GM12874 (cell line): Measurements from ENCODE around the gene FAM240A.

Experiments
- TF ChIP-seq, protein P1 (sequence below): IDR thresholded peaks from 2 replicates; pipeline ENCODE4 v1.5.1; 2011; ENCODE audit warnings: low read depth, mild to moderate bottlenecking, control low read depth, low read length, moderate library complexity; ENCODE audit not compliant: insufficient read depth

FAM240A gene

DNA sequence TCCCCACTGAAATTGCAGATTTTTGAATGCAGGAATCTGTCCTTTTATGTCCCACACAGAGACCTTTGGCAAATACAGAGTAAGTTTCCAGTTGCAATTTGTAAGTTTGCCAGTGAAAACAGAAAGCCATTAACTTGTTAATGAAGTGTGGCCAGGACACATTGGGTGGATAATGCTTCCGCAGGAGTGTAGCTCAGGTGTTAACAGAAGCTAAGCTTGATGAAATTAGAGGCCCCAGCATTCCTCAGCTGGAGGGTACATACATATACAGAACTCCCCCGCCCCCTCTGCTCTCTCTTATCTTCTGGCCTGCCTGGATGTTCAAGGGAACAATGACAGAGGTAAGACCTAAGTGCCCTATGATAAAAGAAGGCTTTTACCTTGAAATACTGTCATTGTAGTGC, 38.1 kb upstream of the FAM240A start:
- TF ChIP-seq, protein P1, sequence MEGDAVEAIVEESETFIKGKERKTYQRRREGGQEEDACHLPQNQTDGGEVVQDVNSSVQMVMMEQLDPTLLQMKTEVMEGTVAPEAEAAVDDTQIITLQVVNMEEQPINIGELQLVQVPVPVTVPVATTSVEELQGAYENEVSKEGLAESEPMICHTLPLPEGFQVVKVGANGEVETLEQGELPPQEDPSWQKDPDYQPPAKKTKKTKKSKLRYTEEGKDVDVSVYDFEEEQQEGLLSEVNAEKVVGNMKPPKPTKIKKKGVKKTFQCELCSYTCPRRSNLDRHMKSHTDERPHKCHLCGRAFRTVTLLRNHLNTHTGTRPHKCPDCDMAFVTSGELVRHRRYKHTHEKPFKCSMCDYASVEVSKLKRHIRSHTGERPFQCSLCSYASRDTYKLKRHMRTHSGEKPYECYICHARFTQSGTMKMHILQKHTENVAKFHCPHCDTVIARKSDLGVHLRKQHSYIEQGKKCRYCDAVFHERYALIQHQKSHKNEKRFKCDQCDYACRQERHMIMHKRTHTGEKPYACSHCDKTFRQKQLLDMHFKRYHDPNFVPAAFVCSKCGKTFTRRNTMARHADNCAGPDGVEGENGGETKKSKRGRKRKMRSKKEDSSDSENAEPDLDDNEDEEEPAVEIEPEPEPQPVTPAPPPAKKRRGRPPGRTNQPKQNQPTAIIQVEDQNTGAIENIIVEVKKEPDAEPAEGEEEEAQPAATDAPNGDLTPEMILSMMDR, result no peak

DNA sequence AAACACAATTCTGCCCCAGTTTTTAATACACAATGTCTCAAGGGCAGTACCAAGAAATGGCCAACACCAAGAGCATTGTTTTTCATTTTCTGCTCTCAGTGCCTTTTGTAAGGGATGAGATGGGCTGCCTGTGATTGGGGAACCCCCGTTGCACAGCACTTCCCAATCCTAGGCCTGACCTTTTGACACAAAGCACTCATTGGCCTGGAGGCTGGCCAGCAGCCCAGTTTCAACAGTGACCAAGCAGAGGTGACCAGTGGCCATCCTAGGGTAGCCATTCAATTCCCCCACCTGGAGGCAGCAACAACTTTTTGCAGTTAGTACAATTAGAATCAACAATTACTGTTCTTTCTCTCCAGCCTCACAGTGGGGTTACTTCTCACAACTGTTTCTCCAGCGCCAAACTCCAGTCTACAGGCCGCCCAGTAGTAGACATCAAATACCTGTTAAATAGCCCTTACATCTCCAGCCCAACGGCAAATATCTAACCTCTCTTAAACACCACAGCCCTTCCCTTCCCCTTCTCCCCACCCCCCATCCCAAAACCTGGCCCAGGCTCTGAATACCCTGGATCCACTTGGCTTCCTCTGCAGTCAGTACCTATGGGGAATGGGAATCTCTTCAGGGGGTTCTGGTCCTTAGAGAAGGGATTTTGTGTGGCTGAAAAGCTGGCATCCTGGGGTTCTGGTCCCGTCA, 37.3 kb upstream of the FAM240A start:
- TF ChIP-seq, protein P1, result no peak

DNA sequence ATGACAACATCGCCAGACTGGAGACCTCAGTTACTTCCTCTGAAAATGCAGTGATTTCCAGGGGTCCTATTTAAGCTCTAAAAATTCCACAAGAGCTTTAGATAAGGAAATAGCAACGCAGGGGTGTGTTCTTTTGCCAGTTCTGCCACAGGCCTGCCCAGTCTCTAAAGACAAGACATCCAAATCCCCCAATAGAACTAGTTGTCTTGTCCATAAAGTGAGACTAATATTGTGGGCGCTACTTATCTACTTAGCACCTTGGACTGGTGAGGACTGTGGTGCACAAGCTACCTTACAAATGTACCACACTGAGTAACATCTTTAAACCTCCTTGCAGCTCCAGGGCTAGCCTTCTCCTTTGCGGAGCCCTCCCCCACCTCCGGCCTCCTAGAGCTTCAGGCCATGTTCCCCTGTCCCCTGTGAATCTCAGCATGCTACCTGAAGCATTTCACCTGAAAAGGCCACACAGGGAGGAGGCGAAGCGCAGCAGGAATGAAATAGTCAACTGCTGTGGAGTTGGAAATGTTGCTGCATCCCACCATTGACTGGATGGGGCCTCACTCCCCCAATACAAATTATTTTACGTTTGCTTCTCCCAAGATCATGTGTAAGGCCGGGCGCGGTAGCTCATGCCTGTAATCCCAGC, 36.6 kb upstream of the FAM240A start:
- TF ChIP-seq, protein P1, result no peak

DNA sequence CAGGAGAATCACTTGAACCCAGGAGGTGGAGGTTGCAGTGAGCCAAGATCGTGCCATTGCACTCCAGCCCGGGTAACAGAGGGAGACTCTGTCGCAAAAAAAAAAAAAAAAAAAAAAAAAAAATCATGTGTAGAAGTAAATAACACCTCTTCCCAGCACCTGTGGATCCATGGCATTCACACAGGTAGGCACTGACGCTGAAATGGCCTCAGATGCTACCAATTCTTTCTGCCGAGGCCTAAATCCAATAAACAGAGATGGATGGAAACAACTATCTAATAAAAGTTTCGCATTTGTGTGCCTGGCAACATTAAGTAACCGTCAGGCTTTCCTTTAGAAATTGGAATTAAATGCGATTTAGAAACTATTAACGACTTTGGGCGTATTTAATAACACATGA, 35.9 kb upstream of the FAM240A start:
- TF ChIP-seq, protein P1, result no peak

DNA sequence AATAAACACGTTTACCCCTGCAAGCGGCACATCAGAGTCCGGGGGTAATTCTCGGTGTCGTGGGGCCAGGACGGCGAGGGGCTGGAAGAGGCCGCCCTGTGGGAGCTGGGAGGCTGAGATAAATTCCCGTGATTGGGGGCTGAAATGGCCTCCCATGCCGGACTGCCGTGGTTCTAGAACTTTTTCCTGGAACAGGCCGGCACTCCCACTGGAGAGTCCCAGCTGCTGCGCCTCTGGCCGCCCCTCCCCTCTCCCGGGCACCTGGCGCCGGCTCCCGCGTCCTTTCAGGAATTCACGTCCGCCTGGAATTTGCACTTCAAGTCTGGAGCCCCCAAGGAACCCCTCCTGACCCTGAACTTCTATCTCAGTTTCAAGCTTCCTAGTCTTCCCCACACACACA, 35.4 kb upstream of the FAM240A start:
- TF ChIP-seq, protein P1, result no peak

DNA sequence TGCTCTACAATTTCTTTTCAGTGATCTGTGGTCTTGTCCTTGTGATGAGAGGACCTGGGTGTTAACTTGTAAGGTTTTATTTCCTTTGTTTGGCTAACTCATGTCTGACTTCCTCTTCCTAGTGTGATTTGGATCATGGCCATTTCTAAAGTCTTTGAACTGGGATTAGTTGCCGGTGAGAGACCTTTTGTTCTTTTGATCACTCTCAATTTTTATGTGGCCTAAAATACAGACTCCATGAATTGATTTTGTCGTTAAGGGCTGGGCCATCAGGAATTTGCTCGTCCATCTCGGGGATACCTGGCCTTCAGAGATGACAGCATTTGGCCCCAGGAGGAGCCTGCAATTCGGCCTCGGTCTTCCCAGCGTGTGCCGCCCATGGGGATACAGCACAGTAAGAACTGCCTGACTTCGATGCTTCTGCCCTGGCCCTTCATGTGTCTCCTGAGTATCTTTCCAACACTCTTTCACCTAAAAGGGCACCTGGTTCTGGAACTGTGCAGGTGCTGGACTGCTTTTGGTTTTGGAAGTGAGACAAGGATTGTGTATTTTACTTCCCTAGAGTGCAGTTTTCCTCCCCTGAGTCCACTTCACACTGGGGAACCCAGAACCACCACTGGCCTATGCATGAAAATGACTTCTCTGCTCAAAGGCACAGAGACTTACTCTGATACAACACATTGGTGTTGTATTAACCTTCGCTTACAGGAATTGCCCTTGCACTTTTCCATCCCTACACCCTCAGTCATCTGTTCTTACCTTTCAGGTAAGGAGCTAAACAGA, 33.2 kb upstream of the FAM240A start:
- TF ChIP-seq, protein P1, result no peak

DNA sequence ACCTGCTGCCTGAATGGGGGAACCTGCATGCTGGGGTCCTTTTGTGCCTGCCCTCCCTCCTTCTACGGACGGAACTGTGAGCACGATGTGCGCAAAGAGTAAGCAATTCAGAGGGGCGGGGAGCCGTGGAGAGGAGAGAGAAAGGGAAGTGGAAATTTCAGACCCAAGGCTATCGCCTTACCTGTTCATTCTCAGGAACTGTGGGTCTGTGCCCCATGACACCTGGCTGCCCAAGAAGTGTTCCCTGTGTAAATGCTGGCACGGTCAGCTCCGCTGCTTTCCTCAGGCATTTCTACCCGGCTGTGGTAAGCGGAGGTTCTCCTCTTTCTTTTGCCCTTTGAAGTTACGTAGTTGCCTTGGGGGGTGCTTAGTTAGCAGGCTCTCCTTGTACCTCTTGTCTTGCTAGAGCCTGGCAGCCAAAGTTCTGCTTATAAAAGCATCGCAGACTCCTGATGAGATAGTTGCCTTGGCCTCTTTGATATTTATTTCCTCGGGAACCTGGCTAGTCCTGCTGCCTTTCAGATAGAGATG, 32.5 kb upstream of the FAM240A start:
- TF ChIP-seq, protein P1, result no peak
